PC-9 (cell line): Measurements from ENCODE around the gene RAB18.

Experiments
- EZH2 ChIP-seq: fragments of 200-600 bp; sonication (generic); IDR thresholded peaks from 2 replicates; pipeline ENCODE4 v1.8.0; 2017; ENCODE audit warnings: antibody characterized with exemption, low read depth
- TF ChIP-seq, protein P1 (sequence below): fragments of 200-600 bp; sonication (generic); conservative IDR thresholded peaks from 2 replicates; pipeline ENCODE4 v1.6.1; 2017; ENCODE audit warnings: mixed run types, antibody characterized with exemption, mild to moderate bottlenecking, moderate library complexity

DNA sequence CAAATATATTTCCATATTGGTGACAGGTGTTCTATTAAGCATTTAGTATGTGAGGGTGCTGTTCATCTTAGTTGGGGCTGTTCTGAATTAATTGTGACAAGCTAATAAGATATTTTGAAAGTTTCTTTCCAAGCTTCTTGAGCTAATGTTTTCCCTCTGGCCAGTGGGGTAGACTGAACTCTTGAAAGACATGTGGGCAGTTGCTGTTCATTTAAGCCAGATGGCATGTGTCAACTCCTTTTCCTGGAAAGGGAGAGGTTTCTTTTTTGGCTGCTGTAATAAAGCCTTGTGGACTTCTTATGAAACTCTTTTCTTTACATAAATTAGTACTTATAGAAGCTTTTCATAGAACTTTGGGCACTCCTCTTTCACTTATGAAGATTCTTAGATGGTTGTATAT, 21.7 kb downstream of the RAB18 start:
- TF ChIP-seq, protein P1, sequence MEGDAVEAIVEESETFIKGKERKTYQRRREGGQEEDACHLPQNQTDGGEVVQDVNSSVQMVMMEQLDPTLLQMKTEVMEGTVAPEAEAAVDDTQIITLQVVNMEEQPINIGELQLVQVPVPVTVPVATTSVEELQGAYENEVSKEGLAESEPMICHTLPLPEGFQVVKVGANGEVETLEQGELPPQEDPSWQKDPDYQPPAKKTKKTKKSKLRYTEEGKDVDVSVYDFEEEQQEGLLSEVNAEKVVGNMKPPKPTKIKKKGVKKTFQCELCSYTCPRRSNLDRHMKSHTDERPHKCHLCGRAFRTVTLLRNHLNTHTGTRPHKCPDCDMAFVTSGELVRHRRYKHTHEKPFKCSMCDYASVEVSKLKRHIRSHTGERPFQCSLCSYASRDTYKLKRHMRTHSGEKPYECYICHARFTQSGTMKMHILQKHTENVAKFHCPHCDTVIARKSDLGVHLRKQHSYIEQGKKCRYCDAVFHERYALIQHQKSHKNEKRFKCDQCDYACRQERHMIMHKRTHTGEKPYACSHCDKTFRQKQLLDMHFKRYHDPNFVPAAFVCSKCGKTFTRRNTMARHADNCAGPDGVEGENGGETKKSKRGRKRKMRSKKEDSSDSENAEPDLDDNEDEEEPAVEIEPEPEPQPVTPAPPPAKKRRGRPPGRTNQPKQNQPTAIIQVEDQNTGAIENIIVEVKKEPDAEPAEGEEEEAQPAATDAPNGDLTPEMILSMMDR: no peak
- no peak for TF ChIP-seq EZH2
